Astrocyte of the cerebellum (primary cell): Measurements from ENCODE around the gene AMACR.
A peak's percentile ranks its signal among the peaks of the same experiment; 100 is the strongest.

Experiments
- DNase-seq: peaks from one replicate; pipeline ENCODE4 v3.0.0-alpha.2; 2011; ENCODE audit warnings: low read depth
- H3K4me3 ChIP-seq: 2 replicates; pipeline ENCODE4 v1.5.1; 2011; ENCODE audit warnings: mild to moderate bottlenecking, low read depth, low read length, moderate library complexity
- in situ Hi-C: cut with HindIII; loops from 2 replicates; pipeline ENCODE4 v1.10.0; 2017; ENCODE audit warnings: low sequenced_read_pairs
- TF ChIP-seq, protein P1 (sequence below): IDR thresholded peaks from 2 replicates; pipeline ENCODE4 v1.5.1; 2012; ENCODE audit warnings: low read length, low read depth, moderate library complexity, mild to moderate bottlenecking; ENCODE audit errors: missing control alignments

AMACR gene

GRCh38 chr5:34043099-34043876 lies 35.4 kb upstream of the AMACR start, which contains the start of gene C1QTNF3:
Gene C1QTNF3 (minus strand): TSS chr5:34043213. CDS start chr5:34043125, 88 bp downstream.
- TF ChIP-seq, protein P1, sequence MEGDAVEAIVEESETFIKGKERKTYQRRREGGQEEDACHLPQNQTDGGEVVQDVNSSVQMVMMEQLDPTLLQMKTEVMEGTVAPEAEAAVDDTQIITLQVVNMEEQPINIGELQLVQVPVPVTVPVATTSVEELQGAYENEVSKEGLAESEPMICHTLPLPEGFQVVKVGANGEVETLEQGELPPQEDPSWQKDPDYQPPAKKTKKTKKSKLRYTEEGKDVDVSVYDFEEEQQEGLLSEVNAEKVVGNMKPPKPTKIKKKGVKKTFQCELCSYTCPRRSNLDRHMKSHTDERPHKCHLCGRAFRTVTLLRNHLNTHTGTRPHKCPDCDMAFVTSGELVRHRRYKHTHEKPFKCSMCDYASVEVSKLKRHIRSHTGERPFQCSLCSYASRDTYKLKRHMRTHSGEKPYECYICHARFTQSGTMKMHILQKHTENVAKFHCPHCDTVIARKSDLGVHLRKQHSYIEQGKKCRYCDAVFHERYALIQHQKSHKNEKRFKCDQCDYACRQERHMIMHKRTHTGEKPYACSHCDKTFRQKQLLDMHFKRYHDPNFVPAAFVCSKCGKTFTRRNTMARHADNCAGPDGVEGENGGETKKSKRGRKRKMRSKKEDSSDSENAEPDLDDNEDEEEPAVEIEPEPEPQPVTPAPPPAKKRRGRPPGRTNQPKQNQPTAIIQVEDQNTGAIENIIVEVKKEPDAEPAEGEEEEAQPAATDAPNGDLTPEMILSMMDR: no peak
- in situ Hi-C loops: no loop called here
- H3K4me3 ChIP-seq: no peak within 1 kb of the TSS
- DNase-seq: peak; percentile 9

DNA sequence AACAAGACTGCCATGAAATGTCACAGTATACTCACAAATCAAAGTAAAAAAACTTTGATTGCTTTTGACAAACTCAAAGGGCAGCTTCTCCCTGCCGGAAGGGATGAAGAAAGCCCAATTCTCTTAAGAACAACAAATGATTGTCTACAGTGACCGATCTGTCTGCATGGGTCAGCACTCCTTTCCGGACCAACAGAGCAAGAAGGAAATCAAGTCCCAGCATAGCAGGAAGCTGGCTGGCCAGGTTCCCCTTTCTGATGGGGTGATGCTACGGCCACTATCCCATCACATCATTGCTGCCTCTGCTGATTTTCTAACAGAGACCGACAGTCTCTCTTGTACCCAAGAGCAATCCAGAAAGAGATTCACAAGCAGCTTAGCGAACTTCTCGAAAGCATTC lies 34.5 kb upstream of the AMACR start:
- TF ChIP-seq, protein P1: no peak
- H3K4me3 ChIP-seq: no peak overlapping the region
- no peak for DNase-seq
- in situ Hi-C loops: no loop called here

GRCh38 chr5:34041247-34041972 lies 33.6 kb upstream of the AMACR start:
- no peak for DNase-seq
- no peak overlapping the region for H3K4me3 ChIP-seq
- TF ChIP-seq, protein P1: no peak
- in situ Hi-C loops: no loop called here

- in situ Hi-C loops: no loop called here
- DNase-seq: no peak
- no peak overlapping the region for H3K4me3 ChIP-seq
- TF ChIP-seq, protein P1: no peak
These were observed 32.6 kb upstream of the AMACR start for GRCh38 chr5:34040472-34040871.

DNA sequence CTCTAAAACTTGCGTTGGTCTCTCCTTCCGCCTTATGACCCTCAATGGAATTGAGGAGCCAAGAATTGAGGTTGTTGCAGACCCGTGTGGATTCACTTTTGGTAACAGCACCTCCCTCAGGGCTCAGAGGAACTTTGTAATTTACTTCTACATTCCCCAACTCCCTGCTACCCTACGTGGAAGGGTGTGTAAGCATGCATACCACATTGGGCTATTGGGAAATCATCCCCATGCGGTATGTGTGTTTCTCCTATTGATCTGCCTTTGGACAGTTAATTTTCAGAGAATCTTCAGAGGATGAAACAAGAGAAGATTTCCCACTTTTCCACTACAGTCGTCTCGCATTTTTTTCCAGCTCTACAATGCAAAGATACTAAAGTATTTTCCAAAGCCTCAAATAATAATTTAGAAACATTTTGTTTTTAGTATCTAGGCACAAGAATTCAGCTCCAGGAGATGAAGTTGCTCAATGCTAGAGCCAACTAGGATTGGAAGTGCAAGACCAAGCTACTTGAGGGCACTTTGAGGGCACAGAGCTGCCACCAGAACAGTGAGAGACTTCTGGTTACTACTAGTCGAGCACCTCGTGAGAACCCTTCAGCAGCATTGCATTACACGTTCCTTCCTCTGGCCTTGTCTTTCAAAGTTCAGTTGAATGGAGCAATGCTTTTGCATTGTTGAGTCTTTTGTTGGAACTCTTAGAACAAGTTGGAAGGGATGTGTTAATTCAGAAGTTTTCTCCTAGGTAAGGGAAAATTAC lies 31.7 kb upstream of the AMACR start:
- TF ChIP-seq, protein P1: no peak
- no peak for DNase-seq
- in situ Hi-C loops: loop anchor here (5.0 kb wide), 1 partner anchor 37 kb away; no protein-coding TSS in a partner anchor
- no peak overlapping the region for H3K4me3 ChIP-seq

- H3K4me3 ChIP-seq: no peak overlapping the region
- in situ Hi-C loops: loop anchor here (5.0 kb wide), 1 partner anchor 37 kb away; no protein-coding TSS in a partner anchor
- TF ChIP-seq, protein P1: no peak
- no peak for DNase-seq
These were observed 31.0 kb upstream of the AMACR start for GRCh38 chr5:34038838-34039237.
